A673 (cell line): Measurements from ENCODE around the gene SUMO3.

ENCODE experiments used
- CTCF ChIP-seq: fragments of 300-800, 200-600 bp; sonication (generic); conservative IDR thresholded peaks from 2 replicates; pipeline ENCODE4 v1.5.1; 2017; ENCODE audit warnings: low read depth, mild to moderate bottlenecking, antibody characterized with exemption, low read length, moderate library complexity, mixed read lengths
- EZH2 ChIP-seq: fragments of 200-600 bp; sonication (generic); IDR thresholded peaks from 2 replicates; pipeline ENCODE4 v1.6.1; 2017; ENCODE audit warnings: borderline replicate concordance, low read depth, mild to moderate bottlenecking, mixed read lengths, antibody characterized with exemption, low read length; ENCODE audit not compliant: poor library complexity, severe bottlenecking

GRCh38 chr21:44849616-44850130 is 31.8 kb upstream of the SUMO3 start:
- TF ChIP-seq CTCF (no peak), EZH2 (no peak)
